Transverse colon (tissue), 4 donors: Measurements from ENCODE around the gene MAST4.

Source experiments
- CTCF ChIP-seq, 5 experiments: fragments of 200-600 bp in 3 of 5; fragments of 450-650 bp in 2 of 5; sonication (generic) in 3 of 5; IDR thresholded peaks; 1 replicate in 2 of 5; 2 replicates in 3 of 5; pipeline ENCODE4 v1.5.1; 2016 to 2017; ENCODE audit warnings: antibody characterized with exemption in 5 of 5, inconsistent platforms in 3 of 5, mild to moderate bottlenecking in 2 of 5, moderate library complexity in 1 of 5
- EP300 ChIP-seq: sonication (generic); formaldehyde crosslinking; IDR thresholded peaks from one replicate; pipeline ENCODE4 v1.6.1; 2017; ENCODE audit warnings: antibody characterized with exemption, low read depth
- POLR2A ChIP-seq: fragments of 450-650 bp; IDR thresholded peaks from one replicate; pipeline ENCODE4 v1.6.1; 2016; ENCODE audit warnings: antibody characterized with exemption, mild to moderate bottlenecking, moderate library complexity
- POLR2AphosphoS5 ChIP-seq, 3 donors: sonication (generic); formaldehyde crosslinking; IDR thresholded peaks; one replicate each; pipeline ENCODE4 v1.6.1; 2016; ENCODE audit warnings: antibody characterized with exemption in 3 of 3

GRCh38 chr5:67198917-67199316 lies 602.7 kb downstream of the MAST4 start:
- TF ChIP-seq POLR2A (no peak), POLR2AphosphoS5 (IDR thresholded peaks at IDR 0.05) (no peak), CTCF (IDR thresholded peaks at IDR 0.05) (no peak), EP300 (no peak)
